ENCODE measurements around the gene MYO10.

The MYO10 gene

DNA sequence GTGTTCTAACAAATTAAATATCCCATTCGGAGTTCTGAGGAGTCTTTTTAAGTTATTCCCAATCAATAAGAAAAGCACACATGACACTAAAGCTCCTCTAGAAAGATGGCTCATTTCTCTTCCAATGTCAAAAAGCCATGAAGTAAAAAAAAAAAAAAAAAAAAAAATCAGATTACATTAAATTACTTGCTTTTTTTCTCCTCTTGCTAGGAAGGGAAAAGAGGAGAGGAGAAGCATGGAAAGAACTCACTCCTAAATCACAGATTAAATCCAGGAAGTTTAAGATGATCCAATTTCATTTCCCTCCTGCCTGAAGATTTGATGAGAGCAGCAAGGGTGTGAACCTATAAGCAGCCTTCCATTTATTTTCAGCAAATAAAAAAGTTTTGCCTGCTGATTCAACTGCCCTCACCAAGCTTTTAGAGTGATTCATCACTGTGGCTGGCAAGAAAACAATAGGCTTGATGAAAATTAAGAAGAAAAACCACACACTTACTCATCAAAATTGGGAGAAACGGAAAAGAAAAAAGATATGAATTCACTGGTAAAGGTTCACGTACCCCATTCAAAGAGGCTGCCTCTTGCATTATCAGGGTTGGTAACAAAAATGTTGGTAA is 19.7 kb downstream of the MYO10 start:
- H3K9me3 Mint-ChIP-seq = peaks cover 0 to 2% of the 10 kb centered on the region in 2 donors
- no peak overlapping the region for H3K27ac Mint-ChIP-seq
- no peak overlapping the region for H3K4me3 Mint-ChIP-seq
- ATAC-seq (replicated peaks) (no peak), DNase-seq (no peak)
- no peaks in the 10 kb centered on the region for H3K27me3 Mint-ChIP-seq
- no peaks in the 10 kb centered on the region for H3K36me3 Mint-ChIP-seq
- no peaks in the 10 kb centered on the region for H3K4me1 Mint-ChIP-seq

GRCh38 chr5:16914584-16914983 is 21.5 kb downstream of the MYO10 start:
- peaks cover 0 to 2% of the 10 kb centered on the region in 2 donors for H3K9me3 Mint-ChIP-seq
- no peak overlapping the region for H3K27ac Mint-ChIP-seq
- ATAC-seq (replicated peaks) = no peak
- H3K4me1 Mint-ChIP-seq = no peaks in the 10 kb centered on the region
- H3K27me3 Mint-ChIP-seq = no peaks in the 10 kb centered on the region
- no peak overlapping the region for H3K4me3 Mint-ChIP-seq
- no peaks in the 10 kb centered on the region for H3K36me3 Mint-ChIP-seq
- DNase-seq = no peak

GRCh38 chr5:16914108-16914435 is 22.0 kb downstream of the MYO10 start:
- DNase-seq = no peak
- peaks cover 0 to 2% of the 10 kb centered on the region in 2 donors for H3K9me3 Mint-ChIP-seq
- no peaks in the 10 kb centered on the region for H3K36me3 Mint-ChIP-seq
- no peaks in the 10 kb centered on the region for H3K27me3 Mint-ChIP-seq
- no peak overlapping the region for H3K4me3 Mint-ChIP-seq
- ATAC-seq (replicated peaks) = no peak
- no peaks in the 10 kb centered on the region for H3K4me1 Mint-ChIP-seq
- no peak overlapping the region for H3K27ac Mint-ChIP-seq

GRCh38 chr5:16913187-16914107 is 22.6 kb downstream of the MYO10 start:
- Mint-ChIP-seq H3K4me1 (no peaks in the 10 kb centered on the region), H3K27me3 (no peaks in the 10 kb centered on the region), H3K36me3 (no peaks in the 10 kb centered on the region), H3K27ac (no peak overlapping the region), H3K9me3 (peaks cover 2 to 4% of the 10 kb centered on the region in 2 donors), H3K4me3 (no peak overlapping the region)
- ATAC-seq (replicated peaks) = no peak
- no peak for DNase-seq

GRCh38 chr5:16912080-16912479 is 24.0 kb downstream of the MYO10 start:
- Mint-ChIP-seq H3K4me3 (no peak overlapping the region), H3K9me3 (peaks cover 2 to 4% of the 10 kb centered on the region in 2 donors), H3K36me3 (no peaks in the 10 kb centered on the region), H3K27ac (no peak overlapping the region), H3K4me1 (no peaks in the 10 kb centered on the region), H3K27me3 (no peaks in the 10 kb centered on the region)
- DNase-seq (no peak), ATAC-seq (replicated peaks) (no peak)

DNA sequence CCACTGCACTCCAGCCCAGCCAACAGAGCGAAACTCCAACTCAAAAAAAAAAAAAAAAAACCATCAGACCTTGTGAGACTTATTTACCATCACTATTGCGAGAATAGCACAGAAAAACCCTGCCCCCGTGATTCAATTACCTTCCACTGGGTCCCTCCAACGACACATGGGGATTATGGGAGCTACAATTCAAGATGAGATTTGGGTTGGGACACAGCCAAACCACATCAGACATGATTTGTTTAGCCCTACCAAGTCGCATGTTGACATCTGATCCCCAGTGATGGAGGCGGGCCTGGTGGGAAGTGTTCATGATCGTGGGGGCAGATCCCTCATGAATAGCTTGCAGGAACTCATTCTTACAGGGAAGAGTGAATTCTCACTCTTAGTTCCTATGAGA is 26.6 kb downstream of the MYO10 start:
- ATAC-seq (replicated peaks) = no peak
- no peak for DNase-seq
- H3K36me3 Mint-ChIP-seq = no peaks in the 10 kb centered on the region
- no peaks in the 10 kb centered on the region for H3K4me1 Mint-ChIP-seq
- no peak overlapping the region for H3K4me3 Mint-ChIP-seq
- H3K27me3 Mint-ChIP-seq = no peaks in the 10 kb centered on the region
- H3K9me3 Mint-ChIP-seq = peaks cover 0 to 4% of the 10 kb centered on the region in 2 donors
- no peak overlapping the region for H3K27ac Mint-ChIP-seq

- Mint-ChIP-seq H3K9me3 (peaks cover 0 to 4% of the 10 kb centered on the region in 2 donors), H3K4me1 (no peaks in the 10 kb centered on the region), H3K27me3 (no peaks in the 10 kb centered on the region), H3K36me3 (no peaks in the 10 kb centered on the region), H3K4me3 (no peak overlapping the region), H3K27ac (no peak overlapping the region)
- DNase-seq = no peak
- no peak for ATAC-seq (replicated peaks)
Measured at GRCh38 chr5:16907270-16907669, 28.8 kb downstream of the MYO10 start.

- Mint-ChIP-seq H3K4me3 (no peak overlapping the region), H3K9me3 (peaks cover 0 to 4% of the 10 kb centered on the region in 2 donors), H3K27me3 (no peaks in the 10 kb centered on the region), H3K27ac (no peak overlapping the region), H3K4me1 (no peaks in the 10 kb centered on the region), H3K36me3 (no peaks in the 10 kb centered on the region)
- DNase-seq = no peak
- ATAC-seq (replicated peaks) = no peak
Measured at GRCh38 chr5:16906255-16906654, 29.8 kb downstream of the MYO10 start.

GRCh38 chr5:16903480-16904300 is 32.4 kb downstream of the MYO10 start:
- Mint-ChIP-seq H3K4me3 (no peak overlapping the region), H3K4me1 (no peaks in the 10 kb centered on the region), H3K9me3 (peaks cover 0 to 2% of the 10 kb centered on the region in 2 donors), H3K27me3 (no peaks in the 10 kb centered on the region), H3K27ac (no peak overlapping the region), H3K36me3 (no peaks in the 10 kb centered on the region)
- DNase-seq (no peak), ATAC-seq (replicated peaks) (no peak)

GRCh38 chr5:16902846-16903245 is 33.2 kb downstream of the MYO10 start:
- no peak for DNase-seq
- H3K4me3 Mint-ChIP-seq = no peak overlapping the region
- no peak overlapping the region for H3K27ac Mint-ChIP-seq
- no peaks in the 10 kb centered on the region for H3K4me1 Mint-ChIP-seq
- no peaks in the 10 kb centered on the region for H3K9me3 Mint-ChIP-seq
- H3K36me3 Mint-ChIP-seq = no peaks in the 10 kb centered on the region
- no peaks in the 10 kb centered on the region for H3K27me3 Mint-ChIP-seq
- no peak for ATAC-seq (replicated peaks)

DNA sequence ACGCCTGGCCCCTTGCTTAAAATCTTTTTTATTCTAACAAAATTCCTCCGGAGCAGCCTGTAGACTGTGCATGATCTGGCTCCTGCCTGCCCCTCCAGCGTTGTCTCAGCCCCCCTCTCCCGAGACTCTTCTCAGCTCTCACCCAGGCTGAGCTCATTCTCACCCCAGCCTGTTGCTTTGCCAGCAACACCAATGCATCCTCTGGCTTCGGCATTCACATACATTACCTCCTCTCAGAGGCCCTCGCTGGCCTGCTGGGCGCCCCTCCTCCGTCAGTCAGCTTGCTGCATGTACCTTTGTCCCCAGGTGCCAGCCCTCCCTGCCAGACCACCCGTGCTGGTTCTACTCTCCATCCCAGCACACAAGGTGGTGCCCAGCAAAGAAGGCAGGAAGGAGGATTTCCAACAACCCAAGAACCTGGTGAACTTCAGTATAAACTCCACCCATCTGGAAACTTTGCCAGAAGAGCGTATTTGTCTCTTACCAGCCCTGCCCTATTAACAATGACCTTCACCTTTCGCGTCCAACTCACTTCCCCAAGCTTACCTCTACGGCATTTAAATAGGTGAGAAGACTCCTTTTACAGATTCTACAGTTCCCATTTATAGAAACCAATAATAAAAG is 35.0 kb downstream of the MYO10 start:
- DNase-seq (no peak), ATAC-seq (replicated peaks) (no peak)
- H3K4me3 Mint-ChIP-seq = no peak overlapping the region
- H3K4me1 Mint-ChIP-seq = no peaks in the 10 kb centered on the region
- H3K36me3 Mint-ChIP-seq = no peaks in the 10 kb centered on the region
- H3K27ac Mint-ChIP-seq = no peak overlapping the region
- no peaks in the 10 kb centered on the region for H3K9me3 Mint-ChIP-seq
- H3K27me3 Mint-ChIP-seq = no peaks in the 10 kb centered on the region

DNA sequence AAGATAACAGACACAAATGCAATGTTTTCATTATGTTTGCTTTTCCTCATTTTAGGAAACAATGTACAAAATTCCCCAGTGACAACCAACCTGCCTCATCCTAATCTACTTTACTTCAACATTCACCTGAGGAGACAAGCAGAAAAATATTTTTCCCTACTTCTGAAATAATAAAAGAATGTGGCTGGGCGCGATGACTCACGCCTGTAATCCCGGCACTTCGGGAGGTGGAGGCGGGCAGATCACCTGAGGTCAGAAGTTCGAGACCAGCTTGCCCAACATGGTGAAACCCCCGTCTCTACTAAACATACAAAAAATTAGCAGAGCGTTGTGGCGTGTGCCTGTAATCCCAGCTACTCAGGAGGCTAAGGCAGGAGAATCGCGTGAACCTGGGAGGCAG is 36.9 kb downstream of the MYO10 start:
- no peak for ATAC-seq (replicated peaks)

GRCh38 chr5:16897800-16898199 is 38.3 kb downstream of the MYO10 start:
- no peaks in the 10 kb centered on the region for H3K27me3 Mint-ChIP-seq
- no peak overlapping the region for H3K4me3 Mint-ChIP-seq
- no peaks in the 10 kb centered on the region for H3K36me3 Mint-ChIP-seq
- no peaks in the 10 kb centered on the region for H3K9me3 Mint-ChIP-seq
- ATAC-seq (replicated peaks) (no peak), DNase-seq (no peak)
- H3K4me1 Mint-ChIP-seq = no peaks in the 10 kb centered on the region
- H3K27ac Mint-ChIP-seq = no peak overlapping the region

More for the DNA sequence above, 36.9 kb downstream of the MYO10 start:
- no peak overlapping the region for H3K4me3 Mint-ChIP-seq
- no peak overlapping the region for H3K27ac Mint-ChIP-seq
- DNase-seq = no peak
- H3K4me1 Mint-ChIP-seq = no peaks in the 10 kb centered on the region
- no peaks in the 10 kb centered on the region for H3K36me3 Mint-ChIP-seq
- H3K9me3 Mint-ChIP-seq = no peaks in the 10 kb centered on the region
- H3K27me3 Mint-ChIP-seq = no peaks in the 10 kb centered on the region

DNA sequence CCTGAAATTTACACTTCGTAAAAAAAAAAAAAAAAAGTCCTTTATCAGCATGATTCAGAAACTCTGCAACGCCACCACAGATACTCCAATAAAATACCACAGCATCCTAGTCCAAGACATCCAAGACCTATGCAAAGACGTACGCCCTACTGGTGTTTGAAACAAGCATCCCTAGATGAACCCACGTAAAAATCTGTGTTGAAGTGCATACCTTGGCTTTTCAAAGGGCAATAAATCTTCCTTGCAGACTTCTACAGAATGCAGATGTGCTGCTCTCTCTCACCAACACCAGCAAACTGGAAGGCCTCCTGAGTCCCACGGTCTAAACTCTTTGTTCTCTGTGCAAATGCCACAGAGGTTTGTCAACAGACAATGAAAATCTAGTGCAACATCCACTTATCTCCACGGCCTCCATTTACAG is 38.8 kb downstream of the MYO10 start:
- Mint-ChIP-seq H3K36me3 (no peaks in the 10 kb centered on the region), H3K4me1 (no peaks in the 10 kb centered on the region), H3K27ac (no peak overlapping the region), H3K9me3 (no peaks in the 10 kb centered on the region), H3K27me3 (no peaks in the 10 kb centered on the region), H3K4me3 (no peak overlapping the region)
- ATAC-seq (replicated peaks) = no peak
- no peak for DNase-seq
